ENCODE results near the gene GRPR. TPM values are rescaled to one million over a fixed set of nuclear protein-coding genes. Genes with fewer than 3 reads are reported as not detected.
"Not testable (repeated sequence)": the region's sequence is repeated elsewhere in the genome, so short reads cannot be mapped to it uniquely, and the experiment has no call there.

GRPR gene
- total and polyA plus RNA-seq, 2 experiments from 2014 or later = 0.21 to 0.69 TPM

DNA sequence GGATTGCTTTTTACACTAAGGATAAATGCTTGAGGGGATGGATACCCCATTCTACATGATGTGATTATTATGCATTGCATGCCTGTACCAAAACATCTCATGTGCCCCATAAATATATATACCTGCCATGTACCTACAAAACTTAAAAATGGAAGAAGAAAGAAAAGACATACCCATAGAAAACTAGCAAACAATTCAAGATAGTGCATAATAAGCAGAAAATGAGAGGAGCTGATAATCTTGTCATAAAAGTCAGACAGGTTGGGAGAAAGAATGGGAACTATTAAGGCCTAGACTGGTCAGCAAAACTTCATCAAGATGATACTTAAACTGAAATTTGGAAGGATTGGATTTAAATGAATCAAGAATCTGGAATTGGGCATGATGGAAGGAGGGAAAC, 22.3 kb downstream of the GRPR start:
- Histone ChIP-seq H3K27me3 (no peaks in the 10 kb centered on the region), H3K4me3 (no peak overlapping the region), H3K9me3 (ENCODE audit: low read depth) (no peaks in the 10 kb centered on the region), H3K36me3 (no peaks in the 10 kb centered on the region), H3K27ac (no peak overlapping the region), H3K4me1 (ENCODE audit: low read depth) (no peaks in the 10 kb centered on the region)
- TF ChIP-seq, protein P1, sequence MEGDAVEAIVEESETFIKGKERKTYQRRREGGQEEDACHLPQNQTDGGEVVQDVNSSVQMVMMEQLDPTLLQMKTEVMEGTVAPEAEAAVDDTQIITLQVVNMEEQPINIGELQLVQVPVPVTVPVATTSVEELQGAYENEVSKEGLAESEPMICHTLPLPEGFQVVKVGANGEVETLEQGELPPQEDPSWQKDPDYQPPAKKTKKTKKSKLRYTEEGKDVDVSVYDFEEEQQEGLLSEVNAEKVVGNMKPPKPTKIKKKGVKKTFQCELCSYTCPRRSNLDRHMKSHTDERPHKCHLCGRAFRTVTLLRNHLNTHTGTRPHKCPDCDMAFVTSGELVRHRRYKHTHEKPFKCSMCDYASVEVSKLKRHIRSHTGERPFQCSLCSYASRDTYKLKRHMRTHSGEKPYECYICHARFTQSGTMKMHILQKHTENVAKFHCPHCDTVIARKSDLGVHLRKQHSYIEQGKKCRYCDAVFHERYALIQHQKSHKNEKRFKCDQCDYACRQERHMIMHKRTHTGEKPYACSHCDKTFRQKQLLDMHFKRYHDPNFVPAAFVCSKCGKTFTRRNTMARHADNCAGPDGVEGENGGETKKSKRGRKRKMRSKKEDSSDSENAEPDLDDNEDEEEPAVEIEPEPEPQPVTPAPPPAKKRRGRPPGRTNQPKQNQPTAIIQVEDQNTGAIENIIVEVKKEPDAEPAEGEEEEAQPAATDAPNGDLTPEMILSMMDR (IDR thresholded peaks at IDR 0.05; ENCODE audit: low read depth, low read length) = no peak
- no peak for DNase-seq (ENCODE audit: low read depth in 1 of 2, low spot score in 1 of 2)

DNA sequence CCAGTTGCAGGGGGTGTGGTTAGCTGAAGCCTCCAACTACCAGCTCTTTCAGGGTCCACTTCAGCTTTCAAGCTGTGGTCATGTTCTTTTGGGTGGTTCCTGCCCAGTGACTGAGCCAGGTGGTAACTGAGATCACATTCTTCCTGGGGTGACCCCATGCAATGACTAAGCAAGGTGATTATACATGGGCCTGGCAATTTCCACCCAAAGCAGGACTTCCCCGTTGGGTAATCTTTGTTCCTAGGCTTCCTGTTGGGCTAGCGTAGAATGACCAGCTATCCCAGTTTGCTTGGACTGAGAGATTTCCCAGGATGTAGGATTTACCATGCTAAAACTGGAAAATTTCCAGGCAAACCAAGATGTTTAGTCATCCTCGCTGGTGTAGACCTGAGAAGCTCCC, 25.5 kb downstream of the GRPR start:
- TF ChIP-seq, protein P1 (IDR thresholded peaks at IDR 0.05; ENCODE audit: low read depth, low read length) = no peak
- no peak overlapping the region for H3K4me3 ChIP-seq
- H3K36me3 ChIP-seq = no peaks in the 10 kb centered on the region
- H3K27me3 ChIP-seq = no peaks in the 10 kb centered on the region
- no peak overlapping the region for H3K27ac ChIP-seq
- H3K4me1 ChIP-seq (ENCODE audit: low read depth) = no peaks in the 10 kb centered on the region
- no peak for DNase-seq (ENCODE audit: low read depth in 1 of 2, low spot score in 1 of 2)
- no peaks in the 10 kb centered on the region for H3K9me3 ChIP-seq (ENCODE audit: low read depth)

DNA sequence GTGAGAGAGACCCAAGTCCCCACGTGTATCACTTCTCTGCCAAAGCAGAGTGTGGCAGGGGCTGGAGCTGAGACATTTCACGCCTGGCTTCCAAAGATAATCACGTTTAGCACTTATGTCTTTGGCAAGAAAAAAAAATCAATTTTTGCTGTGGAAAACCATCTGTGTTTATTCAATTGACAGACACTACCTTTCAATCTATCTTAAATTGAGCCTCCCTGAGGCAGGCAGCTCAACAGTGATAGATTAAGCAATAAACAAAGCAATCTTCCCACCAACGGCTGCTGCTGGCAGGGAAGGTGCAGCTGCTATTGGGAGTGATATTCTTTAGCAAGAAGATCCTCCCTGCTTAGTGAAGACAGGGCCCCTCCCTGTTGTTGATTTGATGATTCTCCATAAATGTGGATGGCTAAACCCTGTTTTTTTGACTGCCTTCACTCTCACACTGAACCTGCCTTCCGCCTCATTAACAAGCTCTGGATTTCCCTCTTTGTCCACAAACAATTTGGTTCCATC, 32.3 kb downstream of the GRPR start:
- Histone ChIP-seq H3K9me3 (ENCODE audit: low read depth) (no peaks in the 10 kb centered on the region), H3K27ac (no peak overlapping the region), H3K4me1 (ENCODE audit: low read depth) (no peaks in the 10 kb centered on the region), H3K27me3 (no peaks in the 10 kb centered on the region), H3K36me3 (no peaks in the 10 kb centered on the region), H3K4me3 (no peak overlapping the region)
- no peak for DNase-seq (ENCODE audit: low read depth in 1 of 2, low spot score in 1 of 2)
- TF ChIP-seq, protein P1 (IDR thresholded peaks at IDR 0.05; ENCODE audit: low read depth, low read length) = no peak

DNA sequence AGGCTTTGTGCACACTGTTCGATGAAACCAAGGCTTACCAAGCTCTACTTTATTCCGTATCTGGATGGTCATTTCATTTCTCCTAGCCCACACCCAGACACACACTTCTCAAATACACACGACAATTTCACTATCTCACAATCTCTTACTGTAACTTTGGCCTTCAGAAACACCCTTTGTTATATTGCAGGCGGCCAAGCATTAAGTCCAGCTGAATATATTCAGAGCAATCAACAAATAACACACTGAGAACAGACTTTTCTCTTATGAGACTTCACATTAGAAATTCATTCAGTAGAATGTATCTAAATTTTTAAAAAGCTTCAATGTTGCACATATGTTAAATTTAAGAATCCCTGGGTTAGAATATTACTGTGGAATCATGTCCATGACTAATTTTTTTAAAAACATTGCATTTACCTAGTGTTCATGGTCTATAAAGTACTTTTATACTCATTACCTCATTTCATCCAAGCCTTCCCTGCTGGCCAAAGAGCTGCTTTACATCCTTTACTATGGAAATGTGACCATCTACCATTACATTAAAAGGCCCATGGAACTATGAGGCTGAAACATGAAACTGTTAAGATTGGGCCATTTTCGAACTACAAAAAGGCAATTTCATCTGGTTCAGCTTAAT, 33.4 kb downstream of the GRPR start:
- no peaks in the 10 kb centered on the region for H3K9me3 ChIP-seq (ENCODE audit: low read depth)
- H3K4me3 ChIP-seq = no peak overlapping the region
- DNase-seq (ENCODE audit: low read depth in 1 of 2, low spot score in 1 of 2) = no peak
- H3K27ac ChIP-seq = no peak overlapping the region
- no peaks in the 10 kb centered on the region for H3K4me1 ChIP-seq (ENCODE audit: low read depth)
- no peaks in the 10 kb centered on the region for H3K36me3 ChIP-seq
- TF ChIP-seq, protein P1 (IDR thresholded peaks at IDR 0.05; ENCODE audit: low read depth, low read length) = no peak
- no peaks in the 10 kb centered on the region for H3K27me3 ChIP-seq

DNA sequence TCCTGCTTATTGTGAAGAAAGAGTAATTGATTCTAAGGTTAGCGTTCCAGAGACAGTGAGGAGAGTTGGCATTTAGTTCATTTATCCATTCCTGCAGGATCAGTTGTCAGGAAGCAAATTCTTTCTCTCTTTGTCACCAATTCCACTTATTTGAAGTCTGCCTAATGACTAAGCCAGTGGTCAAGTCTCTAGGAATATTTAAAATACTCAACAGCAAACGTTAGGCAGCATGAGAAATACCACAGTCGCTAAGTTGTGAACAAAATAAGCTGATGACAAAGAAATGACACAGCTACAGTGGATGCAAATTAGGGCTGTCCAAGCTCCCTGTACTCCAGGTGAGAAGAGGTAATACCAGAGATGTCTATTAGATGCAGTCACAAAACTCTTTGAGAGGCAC, 37.4 kb downstream of the GRPR start:
- Histone ChIP-seq H3K4me1 (ENCODE audit: low read depth) (no peaks in the 10 kb centered on the region), H3K36me3 (no peaks in the 10 kb centered on the region), H3K27ac (no peak overlapping the region), H3K27me3 (no peaks in the 10 kb centered on the region), H3K9me3 (ENCODE audit: low read depth) (no peaks in the 10 kb centered on the region), H3K4me3 (no peak overlapping the region)
- TF ChIP-seq, protein P1 (IDR thresholded peaks at IDR 0.05; ENCODE audit: low read depth, low read length) = no peak
- DNase-seq (ENCODE audit: low read depth in 1 of 2, low spot score in 1 of 2) = peak in 1 of 2 donors; percentile 56

DNA sequence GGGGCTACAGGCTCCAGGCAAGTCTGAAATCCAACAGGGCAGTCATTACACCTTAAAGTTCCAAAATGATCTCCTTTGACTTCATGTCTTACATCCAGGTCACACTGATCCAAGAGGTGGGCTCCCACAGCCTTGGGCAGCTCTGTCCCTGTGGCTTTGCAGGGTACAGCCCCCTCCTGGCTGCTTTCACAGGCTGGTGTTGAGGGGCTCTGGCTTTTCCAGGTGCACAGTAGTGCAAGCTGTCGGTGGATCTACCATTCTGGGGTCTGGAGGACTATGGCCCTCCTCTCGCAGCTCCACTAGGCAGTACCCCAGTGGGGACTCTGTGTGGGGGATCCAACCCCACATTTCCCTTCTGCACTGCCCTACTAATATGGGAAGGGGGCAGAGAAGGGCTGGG, 37.8 kb downstream of the GRPR start:
- DNase-seq (ENCODE audit: low read depth in 1 of 2, low spot score in 1 of 2); H3K36me3 ChIP-seq; H3K9me3 ChIP-seq (ENCODE audit: low read depth); H3K27ac ChIP-seq; H3K4me3 ChIP-seq; H3K4me1 ChIP-seq (ENCODE audit: low read depth); H3K27me3 ChIP-seq: not testable (repeated sequence)
